ENCODE measurements around the gene DNASE1L3.
"Not testable (repeated sequence)": the region's sequence is repeated elsewhere in the genome, so short reads cannot be mapped to it uniquely, and the experiment has no call there.

DNASE1L3 gene

GRCh38 chr3:58237941-58238681 lies 27.3 kb upstream of the DNASE1L3 start:
- peaks cover 27% of the 10 kb centered on the region for H3K36me3 ChIP-seq (ENCODE audit: insufficient read depth, low read length)
- peak overlapping the region; percentile 73 for H3K27ac ChIP-seq
- TF ChIP-seq FOXP2 (optimal IDR thresholded peaks at IDR 0.05; ENCODE audit: control extremely low read depth, extremely low read length, insufficient read depth): no peak
- TF ChIP-seq EZH2 (IDR thresholded peaks at IDR 0.05): no peak
- 0 out of 2 replicates have a peak, but pooled peaks have one; percentile 30 for TF ChIP-seq POLR2AphosphoS5 (IDR thresholded peaks at IDR 0.05; ENCODE audit: borderline replicate concordance, low read depth, low read length)
- no peak for DNase-seq (ENCODE audit: low read depth, low spot score)
- H3K9me3 ChIP-seq (ENCODE audit: low read depth, low read length): no peaks in the 10 kb centered on the region
- peak overlapping the region; percentile 84 for H3K4me3 ChIP-seq
- peak overlapping the region; percentile 85 for H3K9ac ChIP-seq (ENCODE audit: insufficient read length)

GRCh38 chr3:58237238-58237940 lies 26.6 kb upstream of the DNASE1L3 start, which contains the start of gene ABHD6:
TSS of gene ABHD6 (plus strand) at chr3:58237792. CDS start at chr3:58256587, 18,795 bp downstream.
- TF ChIP-seq FOXP2 (optimal IDR thresholded peaks at IDR 0.05; ENCODE audit: control extremely low read depth, extremely low read length, insufficient read depth) (no peak), POLR2AphosphoS5 (IDR thresholded peaks at IDR 0.05; ENCODE audit: borderline replicate concordance, low read depth, low read length) (peak; percentile 85; the same call in 1 of the 2 replicates)
- no peaks in the 10 kb centered on the region for H3K9me3 ChIP-seq (ENCODE audit: low read depth, low read length)
- peaks cover 26% of the 10 kb centered on the region for H3K36me3 ChIP-seq (ENCODE audit: insufficient read depth, low read length)
- H3K9ac ChIP-seq (ENCODE audit: insufficient read length): peak within 1 kb of the TSS; percentile 95
- H3K4me3 ChIP-seq: peak within 1 kb of the TSS; percentile 84
- DNase-seq (ENCODE audit: low read depth, low spot score): no peak
- peak within 1 kb of the TSS; percentile 100 for H3K27ac ChIP-seq

GRCh38 chr3:58236527-58237237 lies 25.9 kb upstream of the DNASE1L3 start:
- H3K4me3 ChIP-seq: peak overlapping the region; percentile 79
- peak overlapping the region; percentile 100 for H3K27ac ChIP-seq
- H3K9ac ChIP-seq (ENCODE audit: insufficient read length): peak overlapping the region; percentile 95
- no peaks in the 10 kb centered on the region for H3K9me3 ChIP-seq (ENCODE audit: low read depth, low read length)
- peaks cover 19% of the 10 kb centered on the region for H3K36me3 ChIP-seq (ENCODE audit: insufficient read depth, low read length)
- no peak for DNase-seq (ENCODE audit: low read depth, low spot score)
- TF ChIP-seq EZH2 (IDR thresholded peaks at IDR 0.05) (no peak), POLR2AphosphoS5 (IDR thresholded peaks at IDR 0.05; ENCODE audit: borderline replicate concordance, low read depth, low read length) (no peak; the same call in 1 of the 2 replicates), FOXP2 (optimal IDR thresholded peaks at IDR 0.05; ENCODE audit: control extremely low read depth, extremely low read length, insufficient read depth) (no peak)

- Histone ChIP-seq H3K36me3 (ENCODE audit: insufficient read depth, low read length) (peaks cover 12% of the 10 kb centered on the region), H3K9ac (ENCODE audit: insufficient read length) (peak overlapping the region; percentile 95), H3K27ac (peak overlapping the region; percentile 100), H3K4me3 (peak overlapping the region; percentile 79), H3K9me3 (ENCODE audit: low read depth, low read length) (no peaks in the 10 kb centered on the region)
- no peak for DNase-seq (ENCODE audit: low read depth, low spot score)
- no peak for TF ChIP-seq EZH2 (IDR thresholded peaks at IDR 0.05)
Measured at GRCh38 chr3:58235970-58236369, 25.2 kb upstream of the DNASE1L3 start.

GRCh38 chr3:58234516-58234931 lies 23.8 kb upstream of the DNASE1L3 start:
- TF ChIP-seq EZH2 (IDR thresholded peaks at IDR 0.05) (no peak), FOXP2 (optimal IDR thresholded peaks at IDR 0.05; ENCODE audit: control extremely low read depth, extremely low read length, insufficient read depth) (no peak), POLR2AphosphoS5 (IDR thresholded peaks at IDR 0.05; ENCODE audit: borderline replicate concordance, low read depth, low read length) (no peak)

GRCh38 chr3:58231666-58232065 lies 20.9 kb upstream of the DNASE1L3 start:
- Histone ChIP-seq H3K4me3 (peak overlapping the region; percentile 61), H3K9me3 (ENCODE audit: low read depth, low read length) (no peaks in the 10 kb centered on the region), H3K9ac (ENCODE audit: insufficient read length) (peak overlapping the region; percentile 96), H3K27ac (peak overlapping the region; percentile 100), H3K36me3 (ENCODE audit: insufficient read depth, low read length) (no peaks in the 10 kb centered on the region)
- no peak for TF ChIP-seq FOXP2 (optimal IDR thresholded peaks at IDR 0.05; ENCODE audit: control extremely low read depth, extremely low read length, insufficient read depth)
- no peak for TF ChIP-seq POLR2AphosphoS5 (IDR thresholded peaks at IDR 0.05; ENCODE audit: borderline replicate concordance, low read depth, low read length)
- TF ChIP-seq EZH2 (IDR thresholded peaks at IDR 0.05): no peak
- no peak for DNase-seq (ENCODE audit: low read depth, low spot score)

More at GRCh38 chr3:58234516-58234931, 23.8 kb upstream of the DNASE1L3 start:
- peak overlapping the region; percentile 100 for H3K27ac ChIP-seq
- no peak overlapping the region for H3K4me3 ChIP-seq
- peaks cover 8% of the 10 kb centered on the region for H3K36me3 ChIP-seq (ENCODE audit: insufficient read depth, low read length)
- no peak overlapping the region for H3K9ac ChIP-seq (ENCODE audit: insufficient read length)
- no peaks in the 10 kb centered on the region for H3K9me3 ChIP-seq (ENCODE audit: low read depth, low read length)
- DNase-seq (ENCODE audit: low read depth, low spot score): no peak

- H3K9me3 ChIP-seq (ENCODE audit: low read depth, low read length): no peaks in the 10 kb centered on the region
- peak overlapping the region; percentile 61 for H3K4me3 ChIP-seq
- H3K27ac ChIP-seq: peak overlapping the region; percentile 100
Measured at GRCh38 chr3:58230876-58231552, 20.2 kb upstream of the DNASE1L3 start.

GRCh38 chr3:58227933-58228332 lies 17.2 kb upstream of the DNASE1L3 start:
- not testable (repeated sequence) for H3K9me3 ChIP-seq (ENCODE audit: low read depth, low read length); H3K27ac ChIP-seq; DNase-seq (ENCODE audit: low read depth, low spot score); H3K36me3 ChIP-seq (ENCODE audit: insufficient read depth, low read length); H3K4me3 ChIP-seq; H3K9ac ChIP-seq (ENCODE audit: insufficient read length)

More at GRCh38 chr3:58230876-58231552, 20.2 kb upstream of the DNASE1L3 start:
- Histone ChIP-seq H3K36me3 (ENCODE audit: insufficient read depth, low read length) (no peaks in the 10 kb centered on the region), H3K9ac (ENCODE audit: insufficient read length) (peak overlapping the region; percentile 96)
- TF ChIP-seq FOXP2 (optimal IDR thresholded peaks at IDR 0.05; ENCODE audit: control extremely low read depth, extremely low read length, insufficient read depth): peak; percentile 65
- TF ChIP-seq POLR2AphosphoS5 (IDR thresholded peaks at IDR 0.05; ENCODE audit: borderline replicate concordance, low read depth, low read length): peak; percentile 67; the same call in 1 of the 2 replicates
- no peak for TF ChIP-seq EZH2 (IDR thresholded peaks at IDR 0.05)
- DNase-seq (ENCODE audit: low read depth, low spot score): peak; percentile 95
